PC-3 (cell line): ENCODE data around the gene CBFA2T3. TPM values are rescaled to one million over a fixed set of nuclear protein-coding genes. Genes with fewer than 3 reads are reported as not detected.

Source experiments
- ATAC-seq: fragments of 200-7000 bp; cut with Tn5 transposase; 2 replicates; pipeline ENCODE4 v1.9.1; 2020; ENCODE audit warnings: mild to moderate bottlenecking, moderate library complexity
- BruUV-seq: library from RNA; stranded (reverse); fragments of 400-500 nt; replicated peaks from 2 replicates; lab custom pipeline; 2021; lab: Mats Ljungman, UMichigan
- CTCF ChIA-PET: fragments of 300-600 bp; sonication (Branson Sonifier 250); formaldehyde crosslinking; loops from one replicate; lab custom pipeline; 2022; ENCODE audit warnings: antibody characterized with exemption; lab: Charles Lee
- POLR2A ChIA-PET: fragments of 300-600 bp; sonication (Branson Sonifier 250); formaldehyde crosslinking; loops from one replicate; lab custom pipeline; 2022; ENCODE audit warnings: antibody characterized with exemption; ENCODE audit not compliant: unreplicated experiment; lab: Charles Lee
- DNase-seq: peaks from one replicate; pipeline ENCODE4 v3.0.0-alpha.2; 2015
- H2AFZ ChIP-seq: fragments of 300-600 bp; sonication (generic); 2 replicates; pipeline ENCODE4 v1.6.0; 2016; ENCODE audit warnings: antibody characterized with exemption, low read length
- H3F3A ChIP-seq: fragments of 300-600 bp; sonication (generic); one replicate; pipeline ENCODE4 v1.6.0; 2017; ENCODE audit warnings: antibody characterized with exemption, low read length, control low read depth, mild to moderate bottlenecking; ENCODE audit not compliant: unreplicated experiment
- H3K27ac ChIP-seq: fragments of 300-600 bp; sonication (generic); 2 replicates; pipeline ENCODE4 v1.5.1; 2016; ENCODE audit warnings: mild to moderate bottlenecking, low read length
- H3K27me3 ChIP-seq: fragments of 300-600 bp; sonication (generic); 2 replicates; pipeline ENCODE4 v1.6.1; 2016; ENCODE audit warnings: low read length, mixed read lengths
- H3K36me3 ChIP-seq: fragments of 300-600 bp; sonication (generic); 2 replicates; pipeline ENCODE4 v1.6.1; 2016; ENCODE audit warnings: low read depth, mixed run types, low read length, mixed read lengths
- H3K4me1 ChIP-seq: fragments of 300-600 bp; sonication (generic); 2 replicates; pipeline ENCODE4 v1.5.1; 2016; ENCODE audit warnings: low read length; ENCODE audit not compliant: insufficient read depth
- H3K4me2 ChIP-seq: fragments of 300-600 bp; sonication (generic); 2 replicates; pipeline ENCODE4 v1.6.0; 2016; ENCODE audit warnings: low read length
- H3K4me3 ChIP-seq: fragments of 300-600 bp; sonication (generic); 2 replicates; pipeline ENCODE4 v1.5.1; 2016; ENCODE audit warnings: mild to moderate bottlenecking, low read length, mixed read lengths
- H3K79me2 ChIP-seq: fragments of 300-600 bp; sonication (generic); 2 replicates; pipeline ENCODE4 v1.6.1; 2017; ENCODE audit warnings: low read length, mixed read lengths
- H3K9ac ChIP-seq: fragments of 300-600 bp; sonication (generic); 2 replicates; pipeline ENCODE4 v1.6.0; 2016; ENCODE audit warnings: mild to moderate bottlenecking, low read length
- H3K9me2 ChIP-seq: fragments of 300-600 bp; sonication (generic); replicated peaks from 2 replicates; pipeline ENCODE4 v1.6.1; 2016; ENCODE audit warnings: mixed run types, low read length, mixed read lengths
- H3K9me3 ChIP-seq: fragments of 300-600 bp; sonication (generic); 2 replicates; pipeline ENCODE4 v1.6.1; 2016; ENCODE audit warnings: low read length, mixed read lengths
- H4K20me1 ChIP-seq: fragments of 300-600 bp; sonication (generic); 2 replicates; pipeline ENCODE4 v1.6.1; 2016; ENCODE audit warnings: low read length, mixed read lengths
- CTCF ChIP-seq: fragments of 300-600 bp; sonication (generic); conservative IDR thresholded peaks from 2 replicates; pipeline ENCODE4 v1.5.1; 2017; ENCODE audit warnings: antibody characterized with exemption, low read depth, mild to moderate bottlenecking, low read length
- EZH2 ChIP-seq: fragments of 300-600 bp; sonication (generic); IDR thresholded peaks from one replicate; pipeline ENCODE4 v1.6.1; 2017; ENCODE audit warnings: antibody characterized with exemption, mild to moderate bottlenecking, low read length; ENCODE audit not compliant: unreplicated experiment
- EZH2phosphoT487 ChIP-seq: fragments of 300-600 bp; sonication (generic); IDR thresholded peaks from 2 replicates; pipeline ENCODE4 v1.6.1; 2018; ENCODE audit warnings: mild to moderate bottlenecking, antibody characterized with exemption, low read length, borderline replicate concordance
- intact Hi-C: fragments of 100-400 bp; cut with micrococcal nuclease; formaldehyde crosslinking; loops from 2 replicates; pipeline ENCODE4 v1.9.0; 2023
- total RNA-seq: library from RNA; depleted of rRNA; stranded (reverse); fragments of >200 nt; gene quantifications from 2 replicates; pipeline ENCODE4 v1.2.3, GENCODE V29; 2014

Gene CBFA2T3
- total RNA-seq, 1 experiment from 2014 or later = not detected

- no peaks in the 10 kb centered on the region for H3K36me3 ChIP-seq
- no peaks in the 10 kb centered on the region for H3K9me3 ChIP-seq
- no peak overlapping the region for H3K27ac ChIP-seq
- CTCF ChIA-PET = no interaction called here
- no TSS peak for BruUV-seq
- H3K79me2 ChIP-seq = no peaks in the 10 kb centered on the region
- no peaks in the 10 kb centered on the region for H3K4me1 ChIP-seq
- H3K4me2 ChIP-seq = no peak overlapping the region
- no peaks in the 10 kb centered on the region for H3F3A ChIP-seq
- no peak for DNase-seq
- ATAC-seq = no peak
- no peak overlapping the region for H3K4me3 ChIP-seq
- POLR2A ChIA-PET = no interaction called here
- H2AFZ ChIP-seq = no peak overlapping the region
- TF ChIP-seq EZH2 (no peak), EZH2phosphoT487 (no peak), CTCF (no peak)
- H3K27me3 ChIP-seq = no peaks in the 10 kb centered on the region
- no peaks in the 10 kb centered on the region for H3K9me2 ChIP-seq
- H3K9ac ChIP-seq = no peak overlapping the region
- intact Hi-C loops = no loop called here
- no peaks in the 10 kb centered on the region for H4K20me1 ChIP-seq
Measured at GRCh38 chr16:88982286-88983084, 5.5 kb upstream of the CBFA2T3 start.

GRCh38 chr16:88979353-88980015, 2.5 kb upstream of the CBFA2T3 start:
- Histone ChIP-seq H3F3A (no peaks in the 10 kb centered on the region), H2AFZ (no peak overlapping the region), H3K9me2 (no peaks in the 10 kb centered on the region), H4K20me1 (no peaks in the 10 kb centered on the region), H3K4me3 (no peak overlapping the region), H3K27ac (no peak overlapping the region), H3K9ac (no peak overlapping the region), H3K36me3 (no peaks in the 10 kb centered on the region), H3K79me2 (no peaks in the 10 kb centered on the region), H3K4me2 (no peak overlapping the region), H3K27me3 (no peaks in the 10 kb centered on the region), H3K9me3 (no peaks in the 10 kb centered on the region), H3K4me1 (no peaks in the 10 kb centered on the region)
- TF ChIP-seq EZH2phosphoT487 (no peak), EZH2 (no peak), CTCF (no peak)
- intact Hi-C loops = no loop called here
- no TSS peak for BruUV-seq
- ChIA-PET CTCF (no interaction called here), POLR2A (no interaction called here)
- ATAC-seq (no peak), DNase-seq (no peak)
